ENCODE results near the gene UBL3. TPM values are rescaled to one million over a fixed set of nuclear protein-coding genes. Genes with fewer than 3 reads are reported as not detected.

Gene UBL3
- polyA plus RNA-seq, 1 of the 3 experiments (the other 2 are of a cell fraction), result 5.8 TPM

DNA sequence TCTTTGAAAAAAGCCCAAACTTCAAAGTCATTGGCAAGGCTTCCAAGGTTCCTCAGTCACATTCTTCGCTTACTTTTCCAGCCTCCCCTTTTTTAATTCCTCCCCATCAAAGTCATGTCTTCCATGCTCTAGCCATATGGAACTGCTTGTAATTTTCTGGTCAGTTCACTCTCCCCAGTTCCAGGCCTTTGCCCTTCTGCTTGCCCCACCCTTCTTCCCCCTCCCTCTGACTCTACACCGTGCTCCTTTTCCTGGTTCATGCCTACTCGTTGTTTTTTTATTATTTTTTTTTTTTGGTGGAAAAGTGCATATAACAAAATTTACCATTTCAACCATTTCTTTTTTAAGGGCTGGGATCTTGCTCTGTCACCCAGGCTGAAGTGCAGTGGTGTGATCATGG, 102.3 kb downstream of the UBL3 start:
- Histone ChIP-seq H3K9me2 (no peaks in the 10 kb centered on the region), H3K4me2 (no peak overlapping the region), H3K36me3 (replicated peaks in 1 of 2; ENCODE audit: control insufficient read depth in 1 of 2, insufficient read depth in 2 of 2, low read length in 1 of 2) (no peaks in the 10 kb centered on the region), H3F3A (replicated peaks; ENCODE audit: insufficient read depth) (no peaks in the 10 kb centered on the region), H2AFZ (ENCODE audit: low read depth) (no peak overlapping the region), H3K27ac (ENCODE audit: low read depth in 2 of 2, low read length in 1 of 2) (no peak overlapping the region), H3K9ac (no peak overlapping the region), H3K27me3 (ENCODE audit: insufficient read depth) (no peaks in the 10 kb centered on the region; the same call in 1 of the 2 replicates), H3K79me2 (ENCODE audit: insufficient read depth) (no peaks in the 10 kb centered on the region), H3K4me1 (ENCODE audit: control insufficient read depth in 1 of 2, insufficient read depth in 2 of 2, low read depth in 1 of 2, low read length in 1 of 2) (peaks cover 0 to 13% of the 10 kb centered on the region in 2 experiments; a peak in 2 of 4 replicates), H4K20me1 (ENCODE audit: insufficient read depth) (no peaks in the 10 kb centered on the region), H3K9me3 (no peaks in the 10 kb centered on the region), H3K4me3 (ENCODE audit: low read depth in 2 of 2, low read length in 1 of 2) (no peak overlapping the region)
- WGBS (ENCODE audit: low lambda C conversion rate), result 82% methylated on average over 3 of the region's 3 CpGs
- CTCF ChIA-PET, result no interaction called here
- TF ChIP-seq, protein P1, sequence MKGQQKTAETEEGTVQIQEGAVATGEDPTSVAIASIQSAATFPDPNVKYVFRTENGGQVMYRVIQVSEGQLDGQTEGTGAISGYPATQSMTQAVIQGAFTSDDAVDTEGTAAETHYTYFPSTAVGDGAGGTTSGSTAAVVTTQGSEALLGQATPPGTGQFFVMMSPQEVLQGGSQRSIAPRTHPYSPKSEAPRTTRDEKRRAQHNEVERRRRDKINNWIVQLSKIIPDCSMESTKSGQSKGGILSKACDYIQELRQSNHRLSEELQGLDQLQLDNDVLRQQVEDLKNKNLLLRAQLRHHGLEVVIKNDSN (IDR thresholded peaks at IDR 0.05; ENCODE audit: borderline replicate concordance, low read depth), result no peak
- TF ChIP-seq NFIC (IDR thresholded peaks at IDR 0.05; ENCODE audit: borderline replicate concordance) (no peak), IRF3 (IDR thresholded peaks at IDR 0.05; ENCODE audit: low read depth, low read length) (no peak), FOXJ3 (CRISPR knock-in tag; IDR thresholded peaks at IDR 0.05) (no peak)
- POLR2A ChIA-PET, result no interaction called here
- DNase-seq, result no peak

DNA sequence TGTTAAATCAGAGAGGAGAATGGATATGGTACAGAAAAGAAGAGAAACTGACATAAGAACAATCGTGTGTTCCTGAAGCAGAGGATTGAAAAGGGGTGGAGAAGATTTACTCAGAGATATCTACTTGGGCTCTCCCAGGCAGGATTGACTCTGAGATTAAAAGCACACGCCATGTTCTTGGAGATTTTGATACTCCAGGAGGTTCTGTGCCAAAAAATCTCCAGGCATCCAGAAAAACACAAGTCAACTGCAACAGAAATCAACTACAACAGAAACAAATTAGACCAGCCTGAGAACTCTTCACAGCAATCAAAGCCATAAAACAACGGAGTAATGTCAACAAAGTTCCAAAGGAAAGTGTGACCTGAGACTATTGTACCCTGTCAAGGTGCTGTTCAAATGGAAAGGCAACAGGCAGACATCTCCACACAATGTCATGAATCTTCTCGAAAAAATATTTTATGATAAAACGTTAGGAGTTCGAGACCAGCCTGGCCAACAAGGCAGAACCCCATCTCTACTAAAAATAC, 104.2 kb downstream of the UBL3 start:
- Histone ChIP-seq H3K36me3 (replicated peaks in 1 of 2; ENCODE audit: control insufficient read depth in 1 of 2, insufficient read depth in 2 of 2, low read length in 1 of 2) (no peaks in the 10 kb centered on the region), H3K27ac (ENCODE audit: low read depth in 2 of 2, low read length in 1 of 2) (no peak overlapping the region), H3K9me3 (no peaks in the 10 kb centered on the region), H3K4me3 (ENCODE audit: low read depth in 2 of 2, low read length in 1 of 2) (no peak overlapping the region), H3F3A (replicated peaks; ENCODE audit: insufficient read depth) (no peaks in the 10 kb centered on the region), H3K9me2 (no peaks in the 10 kb centered on the region), H3K4me2 (no peak overlapping the region), H3K9ac (no peak overlapping the region), H2AFZ (ENCODE audit: low read depth) (no peak overlapping the region), H3K27me3 (ENCODE audit: insufficient read depth) (no peaks in the 10 kb centered on the region; the same call in 1 of the 2 replicates), H3K4me1 (ENCODE audit: control insufficient read depth in 1 of 2, insufficient read depth in 2 of 2, low read depth in 1 of 2, low read length in 1 of 2) (peaks cover 0 to 16% of the 10 kb centered on the region in 2 experiments; a peak in 2 of 4 replicates), H4K20me1 (ENCODE audit: insufficient read depth) (no peaks in the 10 kb centered on the region), H3K79me2 (ENCODE audit: insufficient read depth) (no peaks in the 10 kb centered on the region)
- CTCF ChIA-PET, result interaction anchor here (0.6 kb wide), 1 partner anchor 231 kb away, joined by 3 read pairs; no protein-coding TSS in a partner anchor
- WGBS (ENCODE audit: low lambda C conversion rate), result 76% methylated on average over 6 of the region's 6 CpGs
- POLR2A ChIA-PET, result no interaction called here
- no peak for DNase-seq
- TF ChIP-seq ELF1 (IDR thresholded peaks at IDR 0.05), result no peak
- no peak for TF ChIP-seq IRF3 (IDR thresholded peaks at IDR 0.05; ENCODE audit: low read depth, low read length)
- no peak for TF ChIP-seq POLR2AphosphoS5 (IDR thresholded peaks at IDR 0.05; ENCODE audit: low read depth, low read length)
- TF ChIP-seq RFX5 (IDR thresholded peaks at IDR 0.05; ENCODE audit: low read length), result no peak
- no peak for TF ChIP-seq FOXJ3 (CRISPR knock-in tag; IDR thresholded peaks at IDR 0.05)
- no peak for TF ChIP-seq JUND (IDR thresholded peaks at IDR 0.05)
- TF ChIP-seq YY1 (IDR thresholded peaks at IDR 0.05; ENCODE audit: low read depth), result no peak
- no peak for TF ChIP-seq FOSL2 (IDR thresholded peaks at IDR 0.05; ENCODE audit: borderline replicate concordance, low read depth)
- no peak for TF ChIP-seq MAX (IDR thresholded peaks at IDR 0.05; ENCODE audit: low read depth)
- TF ChIP-seq MXI1 (IDR thresholded peaks at IDR 0.05; ENCODE audit: low read depth, low read length), result no peak
- no peak for TF ChIP-seq SIN3A (IDR thresholded peaks at IDR 0.05; ENCODE audit: borderline replicate concordance, low read depth, low read length)
- TF ChIP-seq CHD2 (IDR thresholded peaks at IDR 0.05; ENCODE audit: low read length, partially characterized antibody), result no peak
- TF ChIP-seq, protein P2, sequence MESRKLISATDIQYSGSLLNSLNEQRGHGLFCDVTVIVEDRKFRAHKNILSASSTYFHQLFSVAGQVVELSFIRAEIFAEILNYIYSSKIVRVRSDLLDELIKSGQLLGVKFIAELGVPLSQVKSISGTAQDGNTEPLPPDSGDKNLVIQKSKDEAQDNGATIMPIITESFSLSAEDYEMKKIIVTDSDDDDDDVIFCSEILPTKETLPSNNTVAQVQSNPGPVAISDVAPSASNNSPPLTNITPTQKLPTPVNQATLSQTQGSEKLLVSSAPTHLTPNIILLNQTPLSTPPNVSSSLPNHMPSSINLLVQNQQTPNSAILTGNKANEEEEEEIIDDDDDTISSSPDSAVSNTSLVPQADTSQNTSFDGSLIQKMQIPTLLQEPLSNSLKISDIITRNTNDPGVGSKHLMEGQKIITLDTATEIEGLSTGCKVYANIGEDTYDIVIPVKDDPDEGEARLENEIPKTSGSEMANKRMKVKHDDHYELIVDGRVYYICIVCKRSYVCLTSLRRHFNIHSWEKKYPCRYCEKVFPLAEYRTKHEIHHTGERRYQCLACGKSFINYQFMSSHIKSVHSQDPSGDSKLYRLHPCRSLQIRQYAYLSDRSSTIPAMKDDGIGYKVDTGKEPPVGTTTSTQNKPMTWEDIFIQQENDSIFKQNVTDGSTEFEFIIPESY (IDR thresholded peaks at IDR 0.05; ENCODE audit: borderline replicate concordance, low read depth), result no peak
- no peak for TF ChIP-seq PBX3 (IDR thresholded peaks at IDR 0.05)
- TF ChIP-seq REST (IDR thresholded peaks at IDR 0.05; ENCODE audit: low read depth, low read length), result no peak

Measured in SK-N-SH (cell line).